GM19238 (cell line): ENCODE measurements around the gene MRTO4.
"Not testable (repeated sequence)": the region's sequence is repeated elsewhere in the genome, so short reads cannot be mapped to it uniquely, and the experiment has no call there.

Experiments
- DNase-seq: peaks from one replicate; pipeline ENCODE4 v3.0.0; 2011; ENCODE audit warnings: low spot score; ENCODE audit not compliant: insufficient read length

The MRTO4 gene

DNA sequence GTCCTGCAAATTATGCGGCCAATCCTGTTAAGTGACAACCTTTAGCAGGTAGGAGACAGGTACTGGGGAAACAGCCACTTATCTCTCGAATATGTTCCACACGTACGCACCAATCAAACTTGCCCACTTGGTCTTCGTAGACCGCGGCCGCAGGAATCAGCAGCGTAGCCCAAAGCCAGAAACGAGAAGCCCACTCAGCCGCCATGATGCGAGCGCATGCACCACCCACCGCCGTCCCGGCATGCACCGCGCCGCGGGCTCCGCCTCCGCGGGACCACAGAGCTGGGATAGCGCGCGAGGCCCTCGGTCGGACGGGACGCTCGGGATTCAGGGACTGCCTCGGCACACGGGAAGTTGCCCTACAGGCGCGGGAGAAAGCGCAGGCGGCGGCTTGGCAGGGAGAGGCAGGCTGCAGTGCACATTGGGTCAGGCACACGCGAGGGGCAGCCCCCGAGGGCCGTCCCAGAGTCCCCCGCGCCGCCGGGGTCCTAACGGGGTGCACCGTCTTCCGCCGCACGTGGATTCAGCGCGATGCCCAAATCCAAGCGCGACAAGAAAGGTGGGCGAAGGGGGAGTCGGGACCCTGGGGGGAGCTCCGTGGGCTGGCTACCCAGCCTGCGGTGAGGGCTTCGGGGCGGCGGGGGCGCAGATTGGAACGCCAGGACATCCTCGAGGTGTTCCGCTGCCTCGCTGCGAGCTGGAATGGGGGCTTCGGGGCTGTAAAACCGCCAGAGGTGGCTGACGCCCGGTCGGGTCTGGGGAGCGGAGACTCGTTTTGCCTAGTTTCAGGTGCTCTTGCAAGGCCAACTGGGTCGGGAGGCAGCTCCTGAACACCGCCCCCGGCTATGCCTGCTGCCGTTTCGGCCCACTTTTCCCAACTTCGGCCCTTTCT, at the start of gene MRTO4, which contains the start of gene EMC1:
MRTO4 (plus strand) TSS at position 501 of the 892 bp plus-strand sequence; CDS start at position 532, 31 bp downstream.
EMC1 (minus strand) TSS at position 220 of the 892 bp plus-strand sequence; CDS start at position 205, 15 bp downstream.
- DNase-seq: peak; percentile 91

DNA sequence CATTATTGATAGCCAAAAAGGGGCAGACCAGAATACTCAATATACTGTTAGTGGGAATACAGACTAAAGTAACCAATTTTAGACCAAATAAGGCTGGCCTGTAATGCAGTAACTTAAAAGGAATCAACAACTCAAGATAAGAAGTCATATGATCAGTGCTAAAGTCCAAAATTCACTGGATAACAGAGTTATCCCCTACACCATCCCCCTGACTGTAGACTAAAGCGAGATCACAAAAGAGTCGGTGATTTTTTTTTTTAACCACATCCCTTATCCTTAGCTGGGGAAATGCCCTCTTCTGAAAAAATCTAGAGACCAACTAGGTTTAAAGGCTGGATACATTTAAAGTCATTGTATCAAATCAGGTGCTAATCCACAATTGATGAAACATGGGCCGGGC, 49.2 kb upstream of the MRTO4 start:
- DNase-seq: no peak

DNA sequence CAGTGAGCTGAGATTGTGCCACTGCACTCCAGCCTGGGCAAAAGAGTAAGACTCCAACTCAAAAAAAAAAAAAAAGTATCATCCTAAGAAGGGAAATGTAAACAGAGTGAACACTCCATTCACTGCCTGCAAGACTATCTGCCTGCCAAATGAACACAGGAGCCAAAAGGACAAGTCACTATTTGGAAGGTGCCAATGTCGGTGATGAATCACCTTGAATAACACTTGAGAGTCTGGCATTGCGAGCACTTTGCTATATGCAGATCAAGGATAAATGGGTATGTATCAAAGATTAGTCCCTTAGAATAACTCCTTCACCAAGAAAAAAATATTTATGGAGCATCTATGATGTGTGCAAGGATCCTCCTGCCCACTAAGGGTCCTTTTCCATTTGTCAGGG, 48.2 kb upstream of the MRTO4 start:
- no peak for DNase-seq

- DNase-seq: no peak
Observed at GRCh38 chr1:19204446-19205266, 46.9 kb upstream of the MRTO4 start.

DNA sequence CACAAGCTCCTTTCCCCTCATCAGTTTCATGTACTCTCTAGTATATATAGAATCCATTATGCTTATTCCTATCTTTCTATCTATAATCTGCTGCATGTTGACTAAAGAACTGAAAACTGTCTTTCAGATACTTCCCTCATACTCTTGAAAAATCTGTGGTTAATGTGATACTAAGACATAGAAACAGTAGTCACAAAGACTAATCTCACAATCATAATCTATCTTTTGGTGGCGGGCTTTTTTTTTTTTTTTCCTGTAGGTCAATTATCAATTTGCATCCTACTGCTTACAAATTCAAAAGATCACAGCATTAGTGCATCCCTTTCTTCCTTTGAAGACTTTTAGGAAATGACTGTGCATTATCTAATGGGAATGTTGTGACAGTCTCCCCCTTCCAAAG, 46.2 kb upstream of the MRTO4 start:
- DNase-seq: no peak

- no peak for DNase-seq
Observed at GRCh38 chr1:19205845-19206244, 45.8 kb upstream of the MRTO4 start.

GRCh38 chr1:19206947-19207346, 44.7 kb upstream of the MRTO4 start:
- no peak for DNase-seq

DNA sequence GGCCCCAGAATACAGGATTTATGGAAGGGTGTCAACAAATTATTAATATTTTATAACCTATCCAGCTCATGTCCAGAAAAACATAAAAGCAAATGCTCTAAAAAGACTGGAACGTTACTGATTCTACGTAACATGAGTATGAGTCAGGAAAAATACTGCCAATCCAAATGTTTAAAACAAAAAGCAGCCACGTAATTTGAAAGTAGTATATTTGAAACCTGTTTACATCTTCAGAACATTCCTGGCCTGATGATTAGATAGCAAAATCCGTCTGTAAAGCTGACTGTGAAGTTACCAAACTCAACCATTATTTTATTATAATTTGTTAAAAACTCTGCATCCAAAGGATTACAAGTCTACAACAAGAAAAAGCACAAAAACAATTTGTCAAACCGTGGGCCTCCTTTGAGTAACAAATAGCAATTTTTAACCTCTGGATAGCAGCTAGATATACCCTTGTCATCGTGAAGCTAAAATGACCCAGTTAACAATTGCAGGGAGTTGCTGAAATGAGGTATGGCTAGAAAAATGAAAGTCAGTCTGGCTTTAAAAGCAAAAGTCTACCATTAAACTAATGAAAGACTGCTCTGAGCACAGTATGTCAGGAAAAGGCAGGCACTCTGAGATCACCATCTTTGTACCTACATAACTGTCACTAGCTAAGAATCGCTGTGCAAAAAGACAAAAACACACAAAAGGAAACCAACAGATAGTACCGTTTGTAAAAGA, 42.7 kb upstream of the MRTO4 start:
- DNase-seq: no peak

GRCh38 chr1:19209439-19209989, 42.1 kb upstream of the MRTO4 start:
- peak; percentile 30 for DNase-seq

- peak; percentile 72 for DNase-seq
Observed at GRCh38 chr1:19209990-19210771, 41.4 kb upstream of the MRTO4 start, which contains the start of gene UBR4. Gene UBR4 (minus strand): TSS chr1:19210266. CDS start chr1:19210248, 18 bp downstream.

DNA sequence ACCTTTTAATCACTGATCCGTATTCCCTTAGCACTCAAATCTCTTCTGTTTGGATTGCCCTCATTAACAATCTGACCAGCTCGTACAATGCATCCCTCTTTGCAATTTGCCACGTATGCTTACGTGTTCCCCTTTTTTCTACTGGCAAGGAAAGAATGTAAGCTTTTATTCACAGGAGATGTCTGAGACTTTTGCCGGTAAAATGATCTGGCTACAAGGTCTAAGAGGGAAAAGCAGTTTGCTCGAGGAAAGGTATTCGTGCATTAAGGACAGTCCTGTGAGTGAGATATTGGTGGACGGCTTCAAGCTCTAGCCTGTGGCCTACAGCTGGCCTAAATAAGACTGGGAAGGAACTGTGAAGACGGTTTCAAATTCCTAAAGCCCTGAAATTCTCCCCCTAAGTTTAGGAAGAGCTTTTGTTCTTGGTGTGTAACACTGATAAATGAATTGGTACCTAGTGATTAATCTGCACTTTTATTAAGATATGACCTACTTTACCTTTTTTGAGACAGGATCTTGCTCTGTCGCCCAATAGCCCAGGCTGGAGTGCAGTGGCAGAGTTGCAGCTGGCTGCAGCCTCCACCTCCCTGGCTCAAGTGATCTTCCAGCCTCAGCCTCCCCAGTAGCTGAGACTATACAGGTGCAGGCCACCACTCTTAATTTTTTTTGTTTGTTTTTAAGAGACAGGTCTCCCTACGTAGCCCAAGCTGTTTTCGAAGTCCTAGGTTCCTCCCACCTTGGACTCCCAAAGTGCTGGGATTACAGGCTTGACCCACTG, 40.6 kb upstream of the MRTO4 start:
- DNase-seq: no peak

DNA sequence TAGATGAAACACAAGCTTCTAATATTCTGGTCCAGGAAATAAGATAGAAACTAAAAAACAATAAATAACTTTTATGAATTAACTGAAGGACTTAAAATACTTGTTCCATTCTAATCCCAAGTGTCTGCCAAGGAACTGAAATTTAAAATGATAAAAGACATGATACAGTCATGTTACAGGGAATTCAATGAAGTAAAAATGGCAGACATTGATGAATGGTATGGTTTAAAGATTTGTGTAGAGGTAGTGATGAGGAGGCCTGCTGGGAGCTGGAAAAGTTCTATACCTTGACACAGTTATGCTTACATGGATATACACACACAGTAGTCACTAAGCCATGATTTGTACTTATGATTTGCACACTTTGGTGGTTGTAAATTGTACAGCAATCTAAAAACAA, 39.4 kb upstream of the MRTO4 start:
- DNase-seq: no peak

GRCh38 chr1:19213580-19213979, 38.0 kb upstream of the MRTO4 start:
- no peak for DNase-seq

DNA sequence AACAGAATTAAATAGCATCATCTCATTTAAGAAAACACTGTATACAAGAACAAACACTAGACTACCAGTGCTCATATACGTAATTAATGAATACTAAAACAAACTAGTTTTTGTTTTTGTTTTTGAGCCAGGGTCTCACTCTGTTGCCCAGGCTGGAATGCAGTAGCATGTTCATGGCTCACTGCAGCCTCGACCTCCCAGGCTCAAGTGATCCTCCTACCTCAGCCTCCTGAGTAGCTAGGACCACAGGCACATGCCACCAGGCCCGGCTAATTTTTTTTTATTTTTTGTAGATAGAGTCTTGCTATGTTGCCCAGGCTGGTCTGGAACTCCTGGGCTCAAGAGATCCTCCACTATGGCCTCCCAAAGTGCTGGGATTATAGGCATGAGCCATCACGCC, 35.0 kb upstream of the MRTO4 start:
- DNase-seq: not testable (repeated sequence)

GRCh38 chr1:19219451-19219850, 32.2 kb upstream of the MRTO4 start:
- no peak for DNase-seq

DNA sequence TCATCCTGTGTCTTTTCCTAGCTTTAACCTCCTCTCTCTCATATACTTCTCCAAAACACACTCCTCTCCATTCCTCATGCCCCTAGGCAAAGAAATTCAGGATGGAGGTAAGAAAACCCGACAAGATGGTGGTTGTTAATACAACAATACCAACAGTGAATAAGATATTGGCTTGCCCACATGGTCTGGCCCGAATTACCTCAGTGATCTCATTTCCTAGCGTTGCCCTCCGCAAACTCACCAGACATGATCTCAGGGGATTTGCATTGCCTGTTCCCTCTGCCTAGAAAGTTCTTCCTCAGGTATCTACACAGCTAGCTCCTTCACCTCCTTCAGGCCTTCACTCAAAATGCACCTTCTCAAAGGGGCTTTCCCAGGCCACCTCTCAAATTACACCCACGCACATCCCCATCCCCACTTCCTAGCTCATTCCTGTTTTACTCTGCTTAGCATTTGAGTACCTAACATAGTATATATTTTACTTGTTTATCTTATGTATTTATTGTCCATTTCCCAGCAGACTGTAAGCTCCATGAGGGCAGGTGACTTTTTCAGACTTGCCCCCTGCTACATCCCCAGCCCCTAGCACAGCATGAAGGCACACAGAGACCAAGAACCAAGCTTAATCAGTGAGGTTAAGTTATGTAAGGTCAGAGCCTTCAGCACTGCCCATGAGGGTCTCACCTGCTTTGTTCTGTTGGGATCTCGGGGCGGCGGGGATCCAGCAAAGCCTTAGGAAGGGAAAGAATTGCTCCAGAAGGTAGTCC, 31.3 kb upstream of the MRTO4 start:
- DNase-seq: no peak

- DNase-seq: no peak
Observed at GRCh38 chr1:19220991-19221390, 30.6 kb upstream of the MRTO4 start.

DNA sequence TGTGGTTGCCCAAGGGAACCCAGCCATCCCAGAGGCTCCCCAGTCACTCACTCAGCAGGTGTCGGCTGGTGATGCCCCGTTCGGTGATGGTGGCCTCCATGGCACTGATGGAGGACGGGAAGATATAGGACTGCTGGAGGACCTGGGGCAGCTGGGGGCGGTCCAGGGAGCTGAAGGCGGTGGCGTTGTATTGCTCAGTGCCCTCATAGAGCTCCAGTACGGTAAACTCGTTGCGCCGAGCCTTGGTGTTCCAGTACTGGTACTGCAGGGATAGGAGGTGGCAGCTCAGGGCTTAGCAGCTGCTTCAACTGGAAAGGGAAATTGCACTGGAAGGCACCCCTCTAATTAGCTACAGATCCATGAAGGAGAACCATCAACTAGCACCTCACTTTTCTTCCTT, 29.0 kb upstream of the MRTO4 start:
- DNase-seq: no peak
